A673 (cell line): Measurements from ENCODE around the gene RHOV. TPM values are rescaled to one million over a fixed set of nuclear protein-coding genes. Genes with fewer than 3 reads are reported as not detected.

Experiments
- BruUV-seq: library from RNA; stranded (reverse); fragments of 400-500 nt; replicated peaks from 2 replicates; lab custom pipeline; 2021; lab: Mats Ljungman, UMichigan
- CTCF ChIA-PET: fragments of 300-600 bp; sonication (Branson Sonifier 250); formaldehyde crosslinking; loops from one replicate; lab custom pipeline; 2022; ENCODE audit warnings: antibody characterized with exemption; lab: Charles Lee
- POLR2A ChIA-PET: fragments of 300-600 bp; sonication (Branson Sonifier 250); formaldehyde crosslinking; loops from one replicate; lab custom pipeline; 2022; ENCODE audit warnings: antibody characterized with exemption; ENCODE audit not compliant: low non-redundant PET; lab: Charles Lee
- DNase-seq: peaks from one replicate; pipeline ENCODE4 v3.0.0-alpha.2; 2015; ENCODE audit warnings: low spot score
- H3K27ac ChIP-seq: fragments of 200-600 bp; sonication (generic); 2 replicates; pipeline ENCODE4 v1.5.1; 2016; ENCODE audit warnings: mixed run types, low read depth, mild to moderate bottlenecking, mixed read lengths, antibody characterized with exemption, low read length; ENCODE audit not compliant: poor library complexity, severe bottlenecking
- H3K27me3 ChIP-seq: fragments of 200-600 bp; sonication (generic); replicated peaks from 2 replicates; pipeline ENCODE4 v1.6.1; 2017; ENCODE audit warnings: mixed run types, low read depth, mild to moderate bottlenecking, mixed read lengths, antibody characterized with exemption, low read length; ENCODE audit not compliant: insufficient read depth, poor library complexity
- H3K36me3 ChIP-seq: fragments of 200-600 bp; sonication (generic); 2 replicates; pipeline ENCODE4 v1.6.1; 2016; ENCODE audit warnings: mixed run types, mild to moderate bottlenecking, mixed read lengths, antibody characterized with exemption, low read length; ENCODE audit not compliant: insufficient read depth, poor library complexity, severe bottlenecking
- H3K4me1 ChIP-seq: fragments of 200-600 bp; sonication (generic); 2 replicates; pipeline ENCODE4 v1.6.1; 2017; ENCODE audit warnings: mixed run types, mild to moderate bottlenecking, mixed read lengths, antibody characterized with exemption, low read length; ENCODE audit not compliant: insufficient read depth, poor library complexity, severe bottlenecking
- H3K4me3 ChIP-seq: fragments of 200-600 bp; sonication (generic); 2 replicates; pipeline ENCODE4 v1.5.1; 2016; ENCODE audit warnings: low read depth, mixed run types, mild to moderate bottlenecking, mixed read lengths, low read length; ENCODE audit not compliant: poor library complexity, severe bottlenecking
- H3K9me3 ChIP-seq: fragments of 200-600 bp; sonication (generic); 2 replicates; pipeline ENCODE4 v1.6.1; 2016; ENCODE audit warnings: mixed run types, low read depth, mild to moderate bottlenecking, mixed read lengths, antibody characterized with exemption, low read length; ENCODE audit not compliant: poor library complexity, severe bottlenecking
- CTCF ChIP-seq: fragments of 300-800, 200-600 bp; sonication (generic); conservative IDR thresholded peaks from 2 replicates; pipeline ENCODE4 v1.5.1; 2017; ENCODE audit warnings: low read depth, mild to moderate bottlenecking, antibody characterized with exemption, low read length, moderate library complexity, mixed read lengths
- EZH2 ChIP-seq: fragments of 200-600 bp; sonication (generic); IDR thresholded peaks from 2 replicates; pipeline ENCODE4 v1.6.1; 2017; ENCODE audit warnings: borderline replicate concordance, low read depth, mild to moderate bottlenecking, mixed read lengths, antibody characterized with exemption, low read length; ENCODE audit not compliant: poor library complexity, severe bottlenecking
- intact Hi-C: fragments of 100-400 bp; cut with micrococcal nuclease; formaldehyde crosslinking; loops from one replicate; pipeline ENCODE4 v1.10.0; 2022; ENCODE audit not compliant: unreplicated experiment
- total RNA-seq: library from RNA; stranded (reverse); gene quantifications from 2 replicates; pipeline ENCODE4 v1.2.3, GENCODE V29; 2021

The RHOV gene
- total RNA-seq, 1 experiment from 2014 or later, result 1.6 TPM

- H3K36me3 ChIP-seq, result no peaks in the 10 kb centered on the region
- DNase-seq, result no peak
- H3K4me1 ChIP-seq, result peaks cover 3% of the 10 kb centered on the region
- POLR2A ChIA-PET, result interaction anchor here (0.7 kb wide), 1 partner anchor 1589 kb away, joined by 3 read pairs; no protein-coding TSS in a partner anchor
- H3K4me3 ChIP-seq, result peak overlapping the region; percentile 61
- H3K9me3 ChIP-seq, result no peaks in the 10 kb centered on the region
- no TSS peak for BruUV-seq
- TF ChIP-seq EZH2 (no peak), CTCF (no peak)
- H3K27me3 ChIP-seq, result peaks cover 21% of the 10 kb centered on the region
- intact Hi-C loops, result no loop called here
- no peak overlapping the region for H3K27ac ChIP-seq
- CTCF ChIA-PET, result no interaction called here
These were observed 29.0 kb downstream of the RHOV start for GRCh38 chr15:40845036-40845435.

- no TSS peak for BruUV-seq
- Histone ChIP-seq H3K9me3 (no peaks in the 10 kb centered on the region), H3K27me3 (peaks cover 21% of the 10 kb centered on the region), H3K4me1 (peaks cover 3% of the 10 kb centered on the region), H3K36me3 (no peaks in the 10 kb centered on the region), H3K4me3 (peak overlapping the region; percentile 61), H3K27ac (no peak overlapping the region)
- no peak for TF ChIP-seq CTCF
- TF ChIP-seq EZH2, result no peak
- CTCF ChIA-PET, result no interaction called here
- peak; percentile 34 for DNase-seq
- POLR2A ChIA-PET, result no interaction called here
- intact Hi-C loops, result no loop called here
These were observed 29.4 kb downstream of the RHOV start for GRCh38 chr15:40844696-40845030.

- TF ChIP-seq EZH2 (no peak), CTCF (no peak)
- Histone ChIP-seq H3K9me3 (no peaks in the 10 kb centered on the region), H3K27ac (no peak within 1 kb of the TSS), H3K4me3 (peak within 1 kb of the TSS; percentile 61), H3K27me3 (peaks cover 21% of the 10 kb centered on the region), H3K4me1 (peaks cover 3% of the 10 kb centered on the region), H3K36me3 (no peaks in the 10 kb centered on the region)
- ChIA-PET POLR2A (no interaction called here), CTCF (interaction anchor here (0.5 to 1.5 kb wide), 2 partner anchors 14 to 165 kb away, joined by 3 to 19 read pairs; no protein-coding TSS in a partner anchor)
- intact Hi-C loops, result no loop called here
- BruUV-seq, result no TSS peak
- no peak for DNase-seq
These were observed 29.9 kb downstream of the RHOV start, which contains the start of gene SPINT1 for GRCh38 chr15:40843885-40844695. SPINT1 (plus strand) TSS chr15:40844048; CDS start chr15:40844555, 507 bp downstream.
